Superior temporal gyrus (tissue), 1 donor: ENCODE data around the gene SHANK1.
A peak's percentile ranks its signal among the peaks of the same experiment; 100 is the strongest.

ENCODE experiments used
- DNase-seq: peaks from one replicate; pipeline ENCODE4 v3.0.0-alpha.2; 2016; ENCODE audit errors: extremely low spot score

The SHANK1 gene

GRCh38 chr19:50728084-50728737 is 8.6 kb upstream of the SHANK1 start:
- peak; percentile 46 for DNase-seq

GRCh38 chr19:50725911-50726230 is 6.3 kb upstream of the SHANK1 start:
- DNase-seq: no peak

GRCh38 chr19:50725218-50725910 is 5.8 kb upstream of the SHANK1 start:
- DNase-seq: no peak

- peak; percentile 97 for DNase-seq
Observed at GRCh38 chr19:50724522-50725217, 5.1 kb upstream of the SHANK1 start.

GRCh38 chr19:50723735-50724521 is 4.3 kb upstream of the SHANK1 start:
- DNase-seq: no peak

- DNase-seq: no peak
Observed at GRCh38 chr19:50723069-50723468, 3.5 kb upstream of the SHANK1 start, which contains the start of gene CLEC11A. TSS of gene CLEC11A (plus strand) at chr19:50723364. CDS start at chr19:50723526, 162 bp downstream.

GRCh38 chr19:50722201-50723013 is 2.8 kb upstream of the SHANK1 start:
- DNase-seq: no peak

- DNase-seq: no peak
Observed at GRCh38 chr19:50721441-50722137, 2.0 kb upstream of the SHANK1 start.

GRCh38 chr19:50720921-50721381 is 1.3 kb upstream of the SHANK1 start:
- DNase-seq: no peak

GRCh38 chr19:50720181-50720920 is 749 bp upstream of the SHANK1 start:
- DNase-seq: peak; percentile 12

- no peak for DNase-seq
Observed at GRCh38 chr19:50719119-50719435, 525 bp downstream of the SHANK1 start.

GRCh38 chr19:50718255-50719118 is 1.1 kb downstream of the SHANK1 start:
- DNase-seq: no peak

- no peak for DNase-seq
Observed at GRCh38 chr19:50717891-50718254, 1.7 kb downstream of the SHANK1 start.

- DNase-seq: no peak
Observed at GRCh38 chr19:50717026-50717723, 2.4 kb downstream of the SHANK1 start.

GRCh38 chr19:50716178-50717025 is 3.2 kb downstream of the SHANK1 start:
- DNase-seq: no peak

GRCh38 chr19:50713556-50714236 is 5.9 kb downstream of the SHANK1 start:
- no peak for DNase-seq

GRCh38 chr19:50712833-50713232 is 6.8 kb downstream of the SHANK1 start:
- DNase-seq: no peak
